ENCODE data around the gene PHACTR1.
"Not testable (repeated sequence)": the region's sequence is repeated elsewhere in the genome, so short reads cannot be mapped to it uniquely, and the experiment has no call there.

GRCh38 chr6:13243745-13244144 is 527.2 kb downstream of the PHACTR1 start:
- TF ChIP-seq POLR2A (IDR thresholded peaks at IDR 0.05; ENCODE audit: low read depth, low read length); TAF1 (IDR thresholded peaks at IDR 0.05; ENCODE audit: borderline replicate concordance, low read depth, low read length): not testable (repeated sequence)

Measured in GM12892 (cell line).